ENCODE data around the gene PTPRT.

- TF ChIP-seq CTCF (conservative IDR thresholded peaks at IDR 0.05; ENCODE audit: low read depth, low read length) (no peak), EZH2 (IDR thresholded peaks at IDR 0.05; ENCODE audit: borderline replicate concordance, low read depth, low read length, poor library complexity, severe bottlenecking) (no peak)
These were observed 622.3 kb downstream of the PTPRT start for GRCh38 chr20:42567409-42567808.
